ENCODE measurements around the gene ANO10. TPM values are rescaled to one million over a fixed set of nuclear protein-coding genes. Genes with fewer than 3 reads are reported as not detected.

ANO10 gene
- polyA plus RNA-seq, 3 donors = 11.2 to 24.8 (median 21.6) TPM

GRCh38 chr3:43526956-43527355 is 94.9 kb downstream of the ANO10 start:
- intact Hi-C loops (cut with micrococcal nuclease) = no loop called here
- Mint-ChIP-seq H3K36me3 (peaks cover 14 to 19% of the 10 kb centered on the region in 2 donors), H3K27me3 (ENCODE audit: low read depth in 3 of 3) (peaks cover 0 to 2% (median 2%) of the 10 kb centered on the region in 3 donors), H3K4me3 (no peak overlapping the region), H3K9me3 (peaks cover 0 to 17% (median 10%) of the 10 kb centered on the region in 7 donors), H3K4me1 (peaks cover 3% of the 10 kb centered on the region), H3K27ac (no peak overlapping the region)
- peaks cover 0 to 4% of the 10 kb centered on the region in 2 donors for H3K9me3 ChIP-seq (replicated peaks in 1 of 2; ENCODE audit: control insufficient read depth in 1 of 2, insufficient read depth in 1 of 2, low read length in 2 of 2)
- H2AFZ ChIP-seq (ENCODE audit: insufficient read depth, low read depth, low read length, poor library complexity, severe bottlenecking) = no peak overlapping the region
- no peaks in the 10 kb centered on the region for H3K4me1 ChIP-seq (ENCODE audit: control insufficient read depth in 1 of 2, insufficient read depth in 2 of 2, low read length in 2 of 2)
- no peaks in the 10 kb centered on the region for H4K20me1 ChIP-seq (ENCODE audit: insufficient read depth, low read length)
- no peak overlapping the region for H3K4me2 ChIP-seq (replicated peaks; ENCODE audit: extremely low read depth, low read length, poor library complexity, severe bottlenecking)
- H3K36me3 ChIP-seq (replicated peaks in 1 of 2; ENCODE audit: control insufficient read depth in 1 of 2, insufficient read depth in 2 of 2, low read length in 2 of 2) = peaks cover 0 to 6% of the 10 kb centered on the region in 2 donors
- no peak overlapping the region for H3K9ac ChIP-seq (ENCODE audit: insufficient read depth, low read length, poor library complexity, severe bottlenecking)
- DNase-seq = no peak
- H3K27ac ChIP-seq (ENCODE audit: low read depth in 1 of 2, low read length in 2 of 2) = no peak overlapping the region
- no peak overlapping the region for H3K4me3 ChIP-seq (replicated peaks in 1 of 3; ENCODE audit: low read depth in 2 of 3, low read length in 3 of 3)
- no peaks in the 10 kb centered on the region for H3K27me3 ChIP-seq (ENCODE audit: control insufficient read depth in 2 of 2, insufficient read depth in 2 of 2, low read length in 2 of 2)
- no peak for TF ChIP-seq CTCF (IDR thresholded peaks at IDR 0.05)
- H3K79me2 ChIP-seq (ENCODE audit: insufficient read depth, low read length) = no peaks in the 10 kb centered on the region

- no peak for TF ChIP-seq CTCF (IDR thresholded peaks at IDR 0.05)
- no peak overlapping the region for H2AFZ ChIP-seq (ENCODE audit: insufficient read depth, low read depth, low read length, poor library complexity, severe bottlenecking)
- Mint-ChIP-seq H3K4me1 (peaks cover 3% of the 10 kb centered on the region), H3K36me3 (peaks cover 11 to 18% of the 10 kb centered on the region in 2 donors), H3K27ac (peak overlapping the region in 2 of 7 donors; percentile 28 to 43), H3K9me3 (peaks cover 0 to 17% (median 10%) of the 10 kb centered on the region in 7 donors), H3K27me3 (ENCODE audit: low read depth in 3 of 3) (peaks cover 0 to 2% (median 0%) of the 10 kb centered on the region in 3 donors), H3K4me3 (no peak overlapping the region)
- H4K20me1 ChIP-seq (ENCODE audit: insufficient read depth, low read length) = no peaks in the 10 kb centered on the region
- intact Hi-C loops (cut with micrococcal nuclease) = no loop called here
- H3K4me3 ChIP-seq (replicated peaks in 1 of 3; ENCODE audit: low read depth in 2 of 3, low read length in 3 of 3) = no peak overlapping the region
- H3K79me2 ChIP-seq (ENCODE audit: insufficient read depth, low read length) = no peaks in the 10 kb centered on the region
- no peak for DNase-seq
- 80% methylated on average over 1 of the region's 4 CpGs for WGBS (ENCODE audit: insufficient coverage)
- H3K9me3 ChIP-seq (replicated peaks in 1 of 2; ENCODE audit: control insufficient read depth in 1 of 2, insufficient read depth in 1 of 2, low read length in 2 of 2) = peaks cover 0 to 4% of the 10 kb centered on the region in 2 donors
- H3K27ac ChIP-seq (ENCODE audit: low read depth in 1 of 2, low read length in 2 of 2) = no peak overlapping the region
- H3K27me3 ChIP-seq (ENCODE audit: control insufficient read depth in 2 of 2, insufficient read depth in 2 of 2, low read length in 2 of 2) = no peaks in the 10 kb centered on the region
- no peak overlapping the region for H3K4me2 ChIP-seq (replicated peaks; ENCODE audit: extremely low read depth, low read length, poor library complexity, severe bottlenecking)
- no peak overlapping the region for H3K9ac ChIP-seq (ENCODE audit: insufficient read depth, low read length, poor library complexity, severe bottlenecking)
- peaks cover 0 to 6% of the 10 kb centered on the region in 2 donors for H3K36me3 ChIP-seq (replicated peaks in 1 of 2; ENCODE audit: control insufficient read depth in 1 of 2, insufficient read depth in 2 of 2, low read length in 2 of 2)
- H3K4me1 ChIP-seq (ENCODE audit: control insufficient read depth in 1 of 2, insufficient read depth in 2 of 2, low read length in 2 of 2) = no peaks in the 10 kb centered on the region
Measured at GRCh38 chr3:43525941-43526607, 95.7 kb downstream of the ANO10 start.
